ENCODE data around the gene FKRP. TPM values are rescaled to one million over a fixed set of nuclear protein-coding genes. Genes with fewer than 3 reads are reported as not detected.

FKRP gene
- total and polyA plus RNA-seq, 4 donors, result 3.9 to 20.6 (median 16.1) TPM

GRCh38 chr19:46806656-46807055 is 60.8 kb downstream of the FKRP start:
- Histone ChIP-seq H3K4me3 (ENCODE audit: low read length in 2 of 2) (no peak overlapping the region), H3K4me1 (ENCODE audit: control insufficient read depth in 1 of 2, insufficient read depth in 2 of 2, low read length in 2 of 2) (no peaks in the 10 kb centered on the region), H3K27me3 (ENCODE audit: control insufficient read depth in 1 of 2, insufficient read depth in 2 of 2, low read length in 1 of 2) (no peaks in the 10 kb centered on the region), H3K9me3 (ENCODE audit: control insufficient read depth, low read length) (no peaks in the 10 kb centered on the region), H3K36me3 (ENCODE audit: control insufficient read depth in 1 of 2, insufficient read depth in 2 of 2, low read length in 1 of 2) (no peaks in the 10 kb centered on the region), H3K27ac (ENCODE audit: low read depth in 1 of 2, low read length in 2 of 2) (no peak overlapping the region)
- DNase-seq (no peak), ATAC-seq (ENCODE audit: low FRiP score) (no peak)
- intact Hi-C loops (cut with DNase I), result no loop called here
- WGBS, 2 donors, result 86% methylated on average over 7 of the region's 7 CpGs

Small RNA genes within 50 kb of the gene (microRNA-seq; reads per million reads assigned to microRNA genes)
- 24.9 to 34.6 reads per million in 2 donors for gene MIR320E

Other genes starting within 250 kb of the FKRP start
- gene CALM3, start 144.7 kb upstream of the FKRP start, total RNA-seq, result 100 to 1,000 TPM; 212 to 237 TPM
- 100 to 1,000 TPM; 197 to 240 TPM for gene CALM3, start 144.7 kb upstream of the FKRP start, polyA plus RNA-seq
- gene PTGIR, start 121.0 kb upstream of the FKRP start, total RNA-seq, result 10 to 100 TPM; 70.4 to 70.8 TPM
- gene PTGIR, start 121.0 kb upstream of the FKRP start, polyA plus RNA-seq, result 100 to 1,000 TPM in 1 of 2 donors, 10 to 100 TPM in 1; 17.3 to 119 TPM
- gene GNG8, start 109.9 kb upstream of the FKRP start, total RNA-seq, result 1 to 10 TPM; 3.0 to 4.5 TPM
- not detected for gene GNG8, start 109.9 kb upstream of the FKRP start, polyA plus RNA-seq
- gene DACT3, start 84.9 kb upstream of the FKRP start, total RNA-seq, result 100 to 1,000 TPM in 1 of 2 donors, 10 to 100 TPM in 1; 84.1 to 216 TPM
- 10 to 100 TPM; 24.4 to 47.0 TPM for gene DACT3, start 84.9 kb upstream of the FKRP start, polyA plus RNA-seq
- gene PRKD2, start 28.9 kb upstream of the FKRP start, total RNA-seq, result 10 to 100 TPM; 42.2 to 62.6 TPM
- gene PRKD2, start 28.9 kb upstream of the FKRP start, polyA plus RNA-seq, result 10 to 100 TPM; 15.3 to 79.2 TPM
- 10 to 100 TPM; 63.4 to 69.8 TPM for gene STRN4, start 393 bp downstream of the FKRP start, total RNA-seq
- gene STRN4, start 393 bp downstream of the FKRP start, polyA plus RNA-seq, result 10 to 100 TPM; 26.8 to 45.6 TPM
- gene SLC1A5, start 42.5 kb downstream of the FKRP start, total RNA-seq, result 10 to 100 TPM; 42.8 to 56.3 TPM
- gene SLC1A5, start 42.5 kb downstream of the FKRP start, polyA plus RNA-seq, result 10 to 100 TPM; 15.4 to 44.4 TPM
- gene AP2S1, start 104.8 kb downstream of the FKRP start, total RNA-seq, result 100 to 1,000 TPM in 1 of 2 donors, 10 to 100 TPM in 1; 98.3 to 119 TPM
- 100 to 1,000 TPM in 1 of 2 donors, 10 to 100 TPM in 1; 90.0 to 121 TPM for gene AP2S1, start 104.8 kb downstream of the FKRP start, polyA plus RNA-seq
- gene ARHGAP35, start 114.9 kb downstream of the FKRP start, total RNA-seq, result 10 to 100 TPM; 60.6 to 64.4 TPM
- 10 to 100 TPM; 11.0 to 15.7 TPM for gene ARHGAP35, start 114.9 kb downstream of the FKRP start, polyA plus RNA-seq